Measurements from ENCODE around the gene ZNF20.

Gene ZNF20

DNA sequence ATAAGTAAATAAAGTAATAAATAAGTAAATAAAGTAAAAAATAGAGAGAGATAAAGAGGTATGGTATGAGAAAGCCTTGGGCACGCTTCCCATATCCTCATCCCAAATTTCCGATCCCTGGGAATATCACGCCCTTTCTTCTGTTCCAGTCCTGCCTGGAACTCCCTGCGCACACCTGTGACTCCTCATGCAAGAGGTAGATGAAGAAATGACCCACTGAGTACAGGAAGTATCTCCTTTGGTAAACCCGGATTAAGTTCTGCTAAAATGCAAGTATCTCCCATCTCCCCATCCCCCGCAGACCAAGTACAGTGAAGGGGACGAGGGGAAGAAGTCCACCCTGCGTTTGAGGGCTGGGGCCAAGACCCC lies 22.3 kb upstream of the ZNF20 start:
- ChIA-PET POLR2A (interaction anchor here (0.6 to 1.5 kb wide), 3 partner anchors 113 to 365 kb away, joined by 3 to 5 read pairs (median 3); partner anchors contain the start of gene ZNF442), CTCF (interaction anchor here (1.0 to 4.1 kb wide), 9 partner anchors 14 to 365 kb away, joined by 3 to 16 read pairs (median 9); partner anchors contain the start of genes ZNF491 and ZNF700)
- TF ChIP-seq, protein P1, sequence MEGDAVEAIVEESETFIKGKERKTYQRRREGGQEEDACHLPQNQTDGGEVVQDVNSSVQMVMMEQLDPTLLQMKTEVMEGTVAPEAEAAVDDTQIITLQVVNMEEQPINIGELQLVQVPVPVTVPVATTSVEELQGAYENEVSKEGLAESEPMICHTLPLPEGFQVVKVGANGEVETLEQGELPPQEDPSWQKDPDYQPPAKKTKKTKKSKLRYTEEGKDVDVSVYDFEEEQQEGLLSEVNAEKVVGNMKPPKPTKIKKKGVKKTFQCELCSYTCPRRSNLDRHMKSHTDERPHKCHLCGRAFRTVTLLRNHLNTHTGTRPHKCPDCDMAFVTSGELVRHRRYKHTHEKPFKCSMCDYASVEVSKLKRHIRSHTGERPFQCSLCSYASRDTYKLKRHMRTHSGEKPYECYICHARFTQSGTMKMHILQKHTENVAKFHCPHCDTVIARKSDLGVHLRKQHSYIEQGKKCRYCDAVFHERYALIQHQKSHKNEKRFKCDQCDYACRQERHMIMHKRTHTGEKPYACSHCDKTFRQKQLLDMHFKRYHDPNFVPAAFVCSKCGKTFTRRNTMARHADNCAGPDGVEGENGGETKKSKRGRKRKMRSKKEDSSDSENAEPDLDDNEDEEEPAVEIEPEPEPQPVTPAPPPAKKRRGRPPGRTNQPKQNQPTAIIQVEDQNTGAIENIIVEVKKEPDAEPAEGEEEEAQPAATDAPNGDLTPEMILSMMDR (IDR thresholded peaks at IDR 0.05; ENCODE audit: control extremely low read depth, extremely low read depth, low read depth, missing control alignments): no peak
- no peak for DNase-seq (ENCODE audit: extremely low spot score)

DNA sequence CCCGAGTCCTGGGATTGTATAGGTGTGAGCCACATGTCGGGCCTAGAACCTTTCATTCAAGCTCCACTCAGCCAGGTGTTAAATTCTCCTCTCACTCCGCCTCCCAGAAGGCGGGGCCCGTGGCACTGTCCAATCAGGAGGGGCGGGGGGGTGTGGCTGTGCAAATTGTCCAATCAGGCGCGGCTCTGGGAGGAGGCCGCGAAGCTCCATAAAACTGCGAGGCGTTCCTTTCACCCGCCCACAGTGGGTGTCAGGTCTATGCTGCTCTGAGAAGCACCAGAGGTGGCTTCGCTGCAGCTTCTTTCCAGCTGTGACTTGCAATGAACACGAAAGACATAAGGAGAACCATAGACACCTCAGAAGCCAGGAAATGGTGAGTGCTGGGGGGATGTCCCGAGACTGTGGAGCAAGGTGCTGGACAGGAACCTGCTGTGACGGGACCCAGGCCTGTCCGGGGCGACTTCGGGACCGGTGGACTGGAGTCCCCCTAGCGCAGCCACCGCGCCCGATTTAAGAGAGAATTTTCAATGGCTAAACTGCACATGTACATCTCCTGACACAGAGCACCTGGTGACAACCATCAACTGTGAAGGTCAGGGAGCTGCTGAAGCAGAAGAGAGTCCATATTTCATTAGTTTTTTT lies 19.7 kb upstream of the ZNF20 start:
- no peak for DNase-seq (ENCODE audit: extremely low spot score)
- CTCF ChIA-PET: interaction anchor here (1.5 to 4.1 kb wide), 2 partner anchors 18 to 362 kb away, joined by 4 to 16 read pairs; partner anchors contain the start of gene ZNF491
- POLR2A ChIA-PET: interaction anchor here (0.7 kb wide), 2 partner anchors 9 to 353 kb away, joined by 3 to 4 read pairs; no protein-coding TSS in a partner anchor
- TF ChIP-seq, protein P1 (IDR thresholded peaks at IDR 0.05; ENCODE audit: control extremely low read depth, extremely low read depth, low read depth, missing control alignments): no peak

DNA sequence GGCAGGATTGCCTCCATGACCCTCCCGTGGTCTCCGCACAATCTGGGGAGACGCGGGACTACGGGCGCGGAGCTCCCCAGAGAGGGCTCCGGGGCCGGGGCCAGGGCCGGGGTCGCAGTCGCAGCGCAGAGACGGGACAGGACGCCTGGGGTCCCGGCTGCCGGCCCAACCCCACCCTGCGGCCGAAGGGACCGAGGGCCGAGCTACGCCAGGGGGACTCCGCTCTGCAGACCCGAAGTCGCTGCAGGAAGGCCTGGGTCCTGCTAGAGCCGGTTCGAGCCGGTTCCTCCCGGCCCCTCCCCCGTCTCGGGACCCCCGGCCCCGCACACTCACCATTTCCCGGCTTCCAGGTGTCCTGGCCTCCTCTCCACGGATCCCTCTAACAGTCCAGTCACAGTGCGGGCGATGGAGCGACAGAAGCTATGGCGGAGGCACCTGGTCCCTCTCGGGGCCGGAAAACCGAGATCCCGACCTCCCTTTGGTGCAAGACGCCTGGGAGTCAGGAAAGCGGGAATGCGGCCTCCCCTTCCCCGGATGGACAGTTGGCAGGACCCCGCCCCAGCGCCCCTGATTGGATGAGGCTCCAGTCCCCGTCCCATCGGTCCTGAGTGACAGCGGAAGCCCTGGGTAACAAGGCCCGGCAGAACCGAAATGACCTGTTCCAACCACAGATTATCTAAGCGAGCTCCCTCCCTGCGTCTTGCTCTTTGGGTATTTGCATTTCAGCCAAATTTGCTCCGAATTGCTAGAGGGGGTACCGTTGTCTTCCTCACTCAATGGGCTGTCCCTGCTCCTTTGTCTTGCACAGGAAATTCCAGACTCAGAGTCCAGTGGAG lies 16.3 kb upstream of the ZNF20 start, which contains the start of gene ZNF625:
Gene ZNF625 (minus strand): TSS at position 512 of the 836 bp plus-strand sequence. CDS start 176 bp downstream, at position 336.
- TF ChIP-seq, protein P1 (IDR thresholded peaks at IDR 0.05; ENCODE audit: control extremely low read depth, extremely low read depth, low read depth, missing control alignments): no peak
- POLR2A ChIA-PET: interaction anchor here (0.5 kb wide), 1 partner anchor 13 kb away, joined by 4 read pairs; no protein-coding TSS in a partner anchor
- CTCF ChIA-PET: interaction anchor here (1.0 to 1.8 kb wide), 6 partner anchors 15 to 233 kb away, joined by 3 to 9 read pairs (median 6); partner anchors contain the start of gene ZNF20
- DNase-seq (ENCODE audit: extremely low spot score): peak; percentile 85

DNA sequence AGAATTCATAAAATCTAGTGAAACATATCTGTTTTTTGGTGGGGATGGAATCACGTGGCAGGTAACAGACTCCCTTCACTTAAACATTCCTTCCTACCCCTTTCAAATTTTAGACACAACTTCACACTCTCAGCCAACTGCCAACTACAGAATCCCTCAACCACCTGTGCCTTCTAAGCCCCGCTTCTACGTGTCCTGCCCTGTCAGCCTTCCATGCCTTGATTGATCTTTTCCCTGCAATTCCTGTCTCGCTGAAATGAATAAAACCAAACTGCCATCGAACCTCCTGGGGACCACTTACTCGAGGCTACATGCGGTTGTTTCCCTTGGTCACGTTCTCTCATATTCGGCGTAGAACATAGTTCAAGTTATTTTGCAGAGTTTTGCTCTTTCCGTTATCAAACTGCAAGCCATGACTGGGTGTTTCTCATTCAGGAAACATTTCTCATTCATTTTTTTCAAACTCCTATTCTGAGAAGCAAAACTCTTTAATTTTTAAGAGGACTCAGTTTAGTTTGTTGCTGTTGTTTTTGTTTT lies 15.2 kb upstream of the ZNF20 start:
- TF ChIP-seq, protein P1 (IDR thresholded peaks at IDR 0.05; ENCODE audit: control extremely low read depth, extremely low read depth, low read depth, missing control alignments): no peak
- ChIA-PET CTCF (interaction anchor here (1.3 to 1.8 kb wide), 2 partner anchors 96 to 358 kb away, joined by 5 read pairs; no protein-coding TSS in a partner anchor), POLR2A (no interaction called here)

DNA sequence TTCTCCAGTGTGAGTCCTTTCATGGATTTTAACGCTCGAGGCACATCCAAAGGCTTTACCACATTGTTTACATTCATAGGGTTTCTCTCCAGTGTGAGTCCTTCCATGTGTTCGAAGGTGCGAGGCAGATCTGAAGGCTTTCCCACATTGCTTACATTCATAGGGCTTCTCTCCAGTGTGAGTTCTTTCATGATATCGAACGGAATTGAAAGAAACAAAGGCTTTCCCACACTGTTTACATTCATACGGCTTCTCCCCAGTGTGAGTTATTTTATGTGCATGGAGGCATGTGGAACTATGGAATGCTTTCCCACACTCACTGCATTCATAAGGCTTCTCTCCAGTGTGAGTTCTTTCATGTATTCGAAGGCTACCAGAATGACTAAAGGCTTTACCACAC lies 5.2 kb upstream of the ZNF20 start:
- no peak for DNase-seq (ENCODE audit: extremely low spot score)
- ChIA-PET CTCF (interaction anchor here (0.7 to 2.8 kb wide), 3 partner anchors 86 to 348 kb away, joined by 3 to 10 read pairs (median 7); no protein-coding TSS in a partner anchor), POLR2A (no interaction called here)
- TF ChIP-seq, protein P1 (IDR thresholded peaks at IDR 0.05; ENCODE audit: control extremely low read depth, extremely low read depth, low read depth, missing control alignments): no peak

More for the DNA sequence above, 15.2 kb upstream of the ZNF20 start:
- DNase-seq (ENCODE audit: extremely low spot score): no peak

DNA sequence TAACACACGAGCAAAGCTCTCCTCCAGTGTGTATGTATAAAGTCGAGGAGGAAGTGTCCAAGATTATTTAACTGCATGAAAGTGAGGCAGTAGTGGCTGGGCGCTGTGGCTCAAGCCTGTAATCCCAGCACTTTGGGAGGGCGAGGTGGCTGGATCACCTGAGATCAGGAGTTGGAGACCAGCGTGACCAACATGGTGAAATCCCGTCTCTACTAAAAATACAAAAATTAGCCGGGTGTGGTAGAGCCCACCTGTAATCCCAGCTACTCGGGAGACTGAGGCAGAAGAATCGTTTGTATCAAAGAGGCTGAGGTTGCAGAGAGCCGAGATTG lies 1.2 kb upstream of the ZNF20 start:
- TF ChIP-seq, protein P1 (IDR thresholded peaks at IDR 0.05; ENCODE audit: control extremely low read depth, extremely low read depth, low read depth, missing control alignments): no peak
- no peak for DNase-seq (ENCODE audit: extremely low spot score)
- ChIA-PET POLR2A (no interaction called here), CTCF (interaction anchor here (0.6 to 3.5 kb wide), 24 partner anchors 9 to 441 kb away, joined by 3 to 68 read pairs (median 4); partner anchors contain the start of genes ZNF440, ZNF491, ZNF625 and ZNF700)

Data from GM10248 (cell line).